Naive thymus-derived CD8-positive, alpha-beta T cell (primary cell): ENCODE results near the gene RERE. TPM values are rescaled to one million over a fixed set of nuclear protein-coding genes. Genes with fewer than 3 reads are reported as not detected.
A peak's percentile ranks its signal among the peaks of the same experiment; 100 is the strongest.

Experiments used
- ATAC-seq, 2 donors: fragments of 150-1000 bp; cut with Tn5 transposase in 1 of 2; sonication (Bioruptor Pico), chemical (Tn5 transposase) in 1 of 2; 1 replicate in 1 of 2; 2 replicates in 1 of 2; pipeline ENCODE4 v1.10.0; 2021; ENCODE audit warnings: mild to moderate bottlenecking in 2 of 2, moderate library complexity in 2 of 2
- POLR2A ChIA-PET: fragments of 350-600 bp; sonication (Branson Sonifier 250); formaldehyde crosslinking; loops from one replicate; lab custom pipeline; 2021; ENCODE audit warnings: antibody characterized with exemption; lab: Charles Lee
- DNase-seq, 10 donors: peaks; one replicate each; pipeline versions ENCODE4 v3.0.0 to v3.0.0-alpha.2; 2020 to 2022
- H3K27ac Mint-ChIP-seq, 10 donors: one replicate each; pipeline ENCODE4 v1.8.0; 2020 to 2022; ENCODE audit warnings: mild to moderate bottlenecking in 10 of 10, mixed read lengths in 10 of 10, moderate library complexity in 4 of 10, inconsistent platforms in 1 of 10
- H3K27me3 Mint-ChIP-seq, 5 donors: one replicate each; pipeline ENCODE4 v1.8.0; 2021 to 2022; ENCODE audit warnings: mixed read lengths in 5 of 5
- H3K36me3 Mint-ChIP-seq, 3 donors: one replicate each; pipeline ENCODE4 v1.8.0; 2020 to 2022; ENCODE audit warnings: mixed read lengths in 3 of 3, mild to moderate bottlenecking in 2 of 3, inconsistent platforms in 1 of 3
- H3K4me1 Mint-ChIP-seq, 4 donors: one replicate each; pipeline ENCODE4 v1.8.0; 2021 to 2022; ENCODE audit warnings: mixed read lengths in 4 of 4
- H3K4me3 Mint-ChIP-seq, 10 donors: one replicate each; pipeline ENCODE4 v1.8.0; 2020 to 2022; ENCODE audit warnings: mild to moderate bottlenecking in 10 of 10, mixed read lengths in 10 of 10, moderate library complexity in 6 of 10, inconsistent platforms in 1 of 10
- H3K9me3 Mint-ChIP-seq, 9 donors: one replicate each; pipeline ENCODE4 v1.8.0; 2020 to 2022; ENCODE audit warnings: mixed read lengths in 9 of 9, mild to moderate bottlenecking in 3 of 9, inconsistent platforms in 1 of 9, moderate library complexity in 1 of 9
- polyA plus RNA-seq, 3 donors: library from polyadenylated mRNA; unstranded; fragments of 300-500 nt; fragmentation: Illumina TruSeq; gene quantifications; one replicate each; pipeline ENCODE4 v1.2.3, GENCODE V29; 2021
- total RNA-seq, 8 experiments: library from RNA in 2 of 8; stranded (reverse) in 2 of 8; gene quantifications; one replicate each; pipeline ENCODE4 v1.2.3 and lab custom pipeline; 2021 to 2026

The RERE gene
- total and polyA plus RNA-seq, 5 experiments from 2014 or later, result 4.1 to 84.2 (median 8.8) TPM

- H3K36me3 Mint-ChIP-seq, result no peaks in the 10 kb centered on the region
- H3K27me3 Mint-ChIP-seq, result no peaks in the 10 kb centered on the region
- ATAC-seq (peak; percentile 37 to 39), DNase-seq (peak in 7 of 10 donors; percentile 16 to 67 (median 58))
- POLR2A ChIA-PET, result interaction anchor here (0.6 to 1.1 kb wide), 5 partner anchors 34 to 98 kb away, joined by 3 to 4 read pairs (median 4); no protein-coding TSS in a partner anchor
- no peaks in the 10 kb centered on the region for H3K9me3 Mint-ChIP-seq
- peaks cover 48 to 86% (median 81%) of the 10 kb centered on the region in 4 donors for H3K4me1 Mint-ChIP-seq
- H3K27ac Mint-ChIP-seq, result peak overlapping the region; percentile 51 to 96 (median 79)
- peak overlapping the region; percentile 6 to 76 (median 64) for H3K4me3 Mint-ChIP-seq
Observed at GRCh38 chr1:8427493-8427892, 389.9 kb downstream of the RERE start.

- Mint-ChIP-seq H3K27me3 (no peaks in the 10 kb centered on the region), H3K36me3 (no peaks in the 10 kb centered on the region), H3K4me1 (peaks cover 44 to 81% (median 76%) of the 10 kb centered on the region in 4 donors), H3K4me3 (peak overlapping the region; percentile 6 to 76 (median 64)), H3K9me3 (no peaks in the 10 kb centered on the region), H3K27ac (peak overlapping the region; percentile 20 to 96 (median 76))
- no peak for ATAC-seq
- DNase-seq, result no peak
- POLR2A ChIA-PET, result interaction anchor here (0.9 kb wide), 2 partner anchors 44 to 98 kb away, joined by 3 to 4 read pairs; no protein-coding TSS in a partner anchor
Observed at GRCh38 chr1:8426996-8427395, 390.4 kb downstream of the RERE start.

GRCh38 chr1:8425781-8426161, 391.7 kb downstream of the RERE start:
- POLR2A ChIA-PET, result interaction anchor here (1.0 kb wide), 1 partner anchor 26 kb away, joined by 3 read pairs; no protein-coding TSS in a partner anchor
- Mint-ChIP-seq H3K27me3 (no peaks in the 10 kb centered on the region), H3K9me3 (no peaks in the 10 kb centered on the region), H3K4me1 (peaks cover 35 to 69% (median 65%) of the 10 kb centered on the region in 4 donors), H3K27ac (peak overlapping the region in 5 of 10 donors; percentile 35 to 98 (median 93)), H3K36me3 (no peaks in the 10 kb centered on the region), H3K4me3 (peak overlapping the region in 5 of 10 donors; percentile 4 to 95 (median 35))
- ATAC-seq (no peak), DNase-seq (no peak)

- peak overlapping the region in 9 of 10 donors; percentile 0 to 98 (median 95) for H3K27ac Mint-ChIP-seq
- H3K36me3 Mint-ChIP-seq, result no peaks in the 10 kb centered on the region
- POLR2A ChIA-PET, result interaction anchor here (0.6 to 2.1 kb wide), 10 partner anchors 11 to 454 kb away, joined by 3 to 11 read pairs (median 4); partner anchors contain the start of genes ENO1 and RERE
- H3K4me1 Mint-ChIP-seq, result peaks cover 32 to 64% (median 60%) of the 10 kb centered on the region in 4 donors
- ATAC-seq (no peak), DNase-seq (no peak)
- H3K4me3 Mint-ChIP-seq, result peak overlapping the region in 8 of 10 donors; percentile 88 to 96 (median 94)
- no peaks in the 10 kb centered on the region for H3K27me3 Mint-ChIP-seq
- no peaks in the 10 kb centered on the region for H3K9me3 Mint-ChIP-seq
Observed at GRCh38 chr1:8425150-8425780, 392.2 kb downstream of the RERE start.

GRCh38 chr1:8424539-8425116, 392.8 kb downstream of the RERE start:
- Mint-ChIP-seq H3K36me3 (no peaks in the 10 kb centered on the region), H3K27ac (peak overlapping the region; percentile 91 to 98 (median 96)), H3K4me3 (peak overlapping the region in 9 of 10 donors; percentile 88 to 96 (median 94)), H3K9me3 (no peaks in the 10 kb centered on the region), H3K4me1 (peaks cover 30 to 57% (median 54%) of the 10 kb centered on the region in 4 donors), H3K27me3 (no peaks in the 10 kb centered on the region)
- peak in 9 of 10 donors; percentile 23 to 71 (median 51) for DNase-seq
- ATAC-seq, result peak; percentile 61 to 74
- POLR2A ChIA-PET, result interaction anchor here (0.6 to 2.1 kb wide), 12 partner anchors 12 to 528 kb away, joined by 3 to 11 read pairs (median 3); partner anchors contain the start of genes ENO1 and RERE

GRCh38 chr1:8423692-8424538, 393.5 kb downstream of the RERE start:
- ATAC-seq (peak; percentile 51), DNase-seq (peak in 9 of 10 donors; percentile 21 to 73 (median 38))
- peaks cover 0 to 4% (median 0%) of the 10 kb centered on the region in 3 donors for H3K36me3 Mint-ChIP-seq
- H3K4me3 Mint-ChIP-seq, result peak overlapping the region in 9 of 10 donors; percentile 88 to 96 (median 94)
- no peaks in the 10 kb centered on the region for H3K27me3 Mint-ChIP-seq
- POLR2A ChIA-PET, result interaction anchor here (0.6 to 2.1 kb wide), 13 partner anchors 9 to 527 kb away, joined by 3 to 11 read pairs (median 4); partner anchors contain the start of genes ENO1 and RERE
- peak overlapping the region; percentile 91 to 98 (median 96) for H3K27ac Mint-ChIP-seq
- H3K9me3 Mint-ChIP-seq, result no peaks in the 10 kb centered on the region
- peaks cover 29 to 50% (median 47%) of the 10 kb centered on the region in 4 donors for H3K4me1 Mint-ChIP-seq

GRCh38 chr1:8423269-8423691, 394.2 kb downstream of the RERE start:
- peak; percentile 7 to 22 for ATAC-seq
- no peaks in the 10 kb centered on the region for H3K27me3 Mint-ChIP-seq
- H3K4me1 Mint-ChIP-seq, result peaks cover 34 to 44% (median 42%) of the 10 kb centered on the region in 4 donors
- H3K36me3 Mint-ChIP-seq, result peaks cover 0 to 6% (median 6%) of the 10 kb centered on the region in 3 donors
- H3K27ac Mint-ChIP-seq, result no peak overlapping the region
- DNase-seq, result peak in 9 of 10 donors; percentile 15 to 64 (median 33)
- H3K4me3 Mint-ChIP-seq, result no peak overlapping the region
- H3K9me3 Mint-ChIP-seq, result no peaks in the 10 kb centered on the region
- POLR2A ChIA-PET, result interaction anchor here (0.9 to 2.1 kb wide), 8 partner anchors 8 to 462 kb away, joined by 3 to 10 read pairs (median 5); partner anchors contain the start of gene RERE

GRCh38 chr1:8422510-8423268, 394.8 kb downstream of the RERE start:
- H3K9me3 Mint-ChIP-seq, result no peaks in the 10 kb centered on the region

GRCh38 chr1:8421721-8422120, 395.7 kb downstream of the RERE start:
- POLR2A ChIA-PET, result interaction anchor here (1.9 kb wide), 1 partner anchor 9 kb away, joined by 9 read pairs; no protein-coding TSS in a partner anchor
- Mint-ChIP-seq H3K36me3 (peaks cover 0 to 17% (median 7%) of the 10 kb centered on the region in 3 donors), H3K4me1 (peaks cover 28 to 34% (median 29%) of the 10 kb centered on the region in 4 donors), H3K27me3 (no peaks in the 10 kb centered on the region), H3K27ac (no peak overlapping the region), H3K4me3 (no peak overlapping the region), H3K9me3 (no peaks in the 10 kb centered on the region)
- ATAC-seq (no peak), DNase-seq (no peak)

More at GRCh38 chr1:8422510-8423268, 394.8 kb downstream of the RERE start:
- Mint-ChIP-seq H3K4me1 (peaks cover 35 to 38% (median 36%) of the 10 kb centered on the region in 4 donors), H3K27me3 (no peaks in the 10 kb centered on the region), H3K4me3 (no peak overlapping the region), H3K36me3 (peaks cover 0 to 12% (median 7%) of the 10 kb centered on the region in 3 donors), H3K27ac (no peak overlapping the region)
- peak in 1 of 2 donors; percentile 5 for ATAC-seq
- peak in 1 of 10 donors; percentile 25 for DNase-seq
- POLR2A ChIA-PET, result interaction anchor here (0.6 to 2.1 kb wide), 8 partner anchors 8 to 462 kb away, joined by 3 to 9 read pairs (median 4); no protein-coding TSS in a partner anchor

- Mint-ChIP-seq H3K4me1 (peaks cover 24 to 34% (median 25%) of the 10 kb centered on the region in 4 donors), H3K36me3 (peaks cover 0 to 29% (median 12%) of the 10 kb centered on the region in 3 donors), H3K4me3 (no peak overlapping the region), H3K27me3 (no peaks in the 10 kb centered on the region), H3K27ac (no peak overlapping the region), H3K9me3 (no peaks in the 10 kb centered on the region)
- DNase-seq, result no peak
- no peak for ATAC-seq
- POLR2A ChIA-PET, result interaction anchor here (0.6 to 2.2 kb wide), 2 partner anchors 10 to 20 kb away, joined by 3 to 12 read pairs; no protein-coding TSS in a partner anchor
Observed at GRCh38 chr1:8420318-8420717, 397.1 kb downstream of the RERE start.

GRCh38 chr1:8419861-8420260, 397.6 kb downstream of the RERE start:
- Mint-ChIP-seq H3K27ac (peak overlapping the region in 1 of 10 donors; percentile 16), H3K27me3 (no peaks in the 10 kb centered on the region), H3K4me1 (peaks cover 22 to 32% (median 23%) of the 10 kb centered on the region in 4 donors), H3K36me3 (peaks cover 0 to 31% (median 12%) of the 10 kb centered on the region in 3 donors), H3K9me3 (no peaks in the 10 kb centered on the region), H3K4me3 (no peak overlapping the region)
- ATAC-seq (no peak), DNase-seq (no peak)
- POLR2A ChIA-PET, result interaction anchor here (0.6 to 2.2 kb wide), 4 partner anchors 10 to 508 kb away, joined by 3 to 12 read pairs (median 4); no protein-coding TSS in a partner anchor
